ENCODE measurements around the gene DPPA4.

DPPA4 gene

GRCh38 chr3:109339197-109339596, 1.9 kb upstream of the DPPA4 start:
- no peak for DNase-seq (ENCODE audit: low read depth)
- no peak for TF ChIP-seq CTCF (IDR thresholded peaks at IDR 0.05; ENCODE audit: low read depth, low read length, missing control alignments)
- no peak overlapping the region for H3K4me3 ChIP-seq (ENCODE audit: low read depth, low read length)

- H3K4me3 ChIP-seq (ENCODE audit: low read depth, low read length), result no peak overlapping the region
- no peak for TF ChIP-seq CTCF (IDR thresholded peaks at IDR 0.05; ENCODE audit: low read depth, low read length, missing control alignments)
- DNase-seq (ENCODE audit: low read depth), result no peak
Measured at GRCh38 chr3:109338322-109338721, 976 bp upstream of the DPPA4 start.

GRCh38 chr3:109336291-109336861, 970 bp downstream of the DPPA4 start:
- TF ChIP-seq CTCF (IDR thresholded peaks at IDR 0.05; ENCODE audit: low read depth, low read length, missing control alignments), result no peak
- H3K4me3 ChIP-seq (ENCODE audit: low read depth, low read length), result no peak overlapping the region
- DNase-seq (ENCODE audit: low read depth), result no peak

- TF ChIP-seq CTCF (IDR thresholded peaks at IDR 0.05; ENCODE audit: low read depth, low read length, missing control alignments), result no peak
- DNase-seq (ENCODE audit: low read depth), result no peak
- H3K4me3 ChIP-seq (ENCODE audit: low read depth, low read length), result no peak overlapping the region
Measured at GRCh38 chr3:109334572-109334971, 2.8 kb downstream of the DPPA4 start.

GRCh38 chr3:109331692-109332091, 5.7 kb downstream of the DPPA4 start:
- H3K4me3 ChIP-seq (ENCODE audit: low read depth, low read length), result no peak overlapping the region
- DNase-seq (ENCODE audit: low read depth), result no peak
- TF ChIP-seq CTCF (IDR thresholded peaks at IDR 0.05; ENCODE audit: low read depth, low read length, missing control alignments), result no peak

- no peak for DNase-seq (ENCODE audit: low read depth)
- H3K4me3 ChIP-seq (ENCODE audit: low read depth, low read length), result no peak overlapping the region
- no peak for TF ChIP-seq CTCF (IDR thresholded peaks at IDR 0.05; ENCODE audit: low read depth, low read length, missing control alignments)
Measured at GRCh38 chr3:109330405-109330804, 6.9 kb downstream of the DPPA4 start.

- no peak for TF ChIP-seq CTCF (IDR thresholded peaks at IDR 0.05; ENCODE audit: low read depth, low read length, missing control alignments)
- no peak overlapping the region for H3K4me3 ChIP-seq (ENCODE audit: low read depth, low read length)
- no peak for DNase-seq (ENCODE audit: low read depth)
Measured at GRCh38 chr3:109328202-109328601, 9.1 kb downstream of the DPPA4 start.
